RWPE2 (cell line): ENCODE results near the gene SULF2.

Experiments
- ATAC-seq: fragments of 200-7000 bp; cut with Tn5 transposase; 3 replicates; pipeline ENCODE4 v1.9.1; 2021; ENCODE audit warnings: low read depth
- DNase-seq: peaks from one replicate; pipeline ENCODE4 v3.0.0-alpha.2; 2020; ENCODE audit warnings: low spot score
- H3K27ac ChIP-seq: fragments of 450-650 bp; 2 replicates; pipeline ENCODE4 v1.5.1; 2017; ENCODE audit warnings: mild to moderate bottlenecking; ENCODE audit not compliant: poor library complexity, severe bottlenecking
- H3K27me3 ChIP-seq: fragments of 250-450 bp; sonication (Bioruptor Pico); 2 replicates; pipeline ENCODE4 v1.5.1; 2021; ENCODE audit warnings: mild to moderate bottlenecking, moderate library complexity; ENCODE audit not compliant: insufficient read depth, poor library complexity, severe bottlenecking
- H3K36me3 ChIP-seq: fragments of 250-450 bp; sonication (Bioruptor Pico); 2 replicates; pipeline ENCODE4 v1.5.1; 2020; ENCODE audit warnings: low read depth, mild to moderate bottlenecking, moderate library complexity
- H3K4me1 ChIP-seq: fragments of 250-450 bp; sonication (Bioruptor Pico); 2 replicates; pipeline ENCODE4 v1.5.1; 2021; ENCODE audit warnings: mild to moderate bottlenecking, moderate library complexity; ENCODE audit not compliant: insufficient read depth, poor library complexity, severe bottlenecking
- H3K4me3 ChIP-seq: fragments of 250-450 bp; sonication (Bioruptor Pico); 2 replicates; pipeline ENCODE4 v1.5.1; 2021; ENCODE audit warnings: mild to moderate bottlenecking, moderate library complexity; ENCODE audit not compliant: severe bottlenecking
- H3K9me3 ChIP-seq: fragments of 250-450 bp; sonication (Bioruptor Pico); 2 replicates; pipeline ENCODE4 v1.5.1; 2021; ENCODE audit warnings: mild to moderate bottlenecking, moderate library complexity; ENCODE audit not compliant: severe bottlenecking
- TF ChIP-seq, protein P1 (sequence below): fragments of 450-650 bp; IDR thresholded peaks from one replicate; pipeline ENCODE4 v1.5.1; 2017; ENCODE audit warnings: mild to moderate bottlenecking, moderate library complexity; ENCODE audit not compliant: poor library complexity, severe bottlenecking

SULF2 gene

DNA sequence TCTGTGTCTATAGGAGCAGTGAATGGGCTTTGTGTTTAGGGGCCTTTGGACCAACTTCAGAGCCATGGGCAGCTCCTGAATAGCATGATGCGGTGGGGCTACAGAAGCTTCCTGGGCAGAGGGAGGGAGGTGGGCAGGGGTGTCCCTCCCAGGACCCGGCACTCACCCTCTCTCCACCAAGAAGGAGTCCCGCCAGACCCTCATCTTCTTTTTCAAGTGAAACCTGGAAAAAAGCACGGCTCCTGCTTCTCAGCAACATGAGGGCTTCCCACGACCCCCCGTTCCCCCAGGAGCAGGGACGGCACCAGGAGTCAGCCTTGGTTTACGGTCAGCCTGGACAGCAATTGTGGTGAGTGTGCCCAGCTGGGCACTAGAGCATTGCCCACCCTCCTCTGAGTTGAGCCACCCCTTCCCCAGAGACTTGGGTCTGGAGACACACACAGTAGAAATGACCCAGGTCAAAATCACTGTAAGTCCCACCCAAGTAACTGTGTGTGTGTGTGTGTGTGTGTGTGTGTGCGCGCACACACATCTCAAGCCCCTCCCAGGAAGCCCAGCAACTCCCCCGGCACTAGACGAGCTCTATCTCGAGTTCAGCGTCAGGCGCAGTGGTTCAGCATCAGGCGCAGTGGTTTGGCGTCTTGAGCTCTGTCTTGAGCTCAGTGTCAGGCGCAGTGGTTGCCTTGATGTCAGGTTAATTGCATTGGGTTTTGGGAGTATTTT, 108.2 kb downstream of the SULF2 start:
- ATAC-seq (no peak), DNase-seq (no peak)
- no peak overlapping the region for H3K27ac ChIP-seq
- H3K4me1 ChIP-seq, result no peaks in the 10 kb centered on the region
- TF ChIP-seq, protein P1, sequence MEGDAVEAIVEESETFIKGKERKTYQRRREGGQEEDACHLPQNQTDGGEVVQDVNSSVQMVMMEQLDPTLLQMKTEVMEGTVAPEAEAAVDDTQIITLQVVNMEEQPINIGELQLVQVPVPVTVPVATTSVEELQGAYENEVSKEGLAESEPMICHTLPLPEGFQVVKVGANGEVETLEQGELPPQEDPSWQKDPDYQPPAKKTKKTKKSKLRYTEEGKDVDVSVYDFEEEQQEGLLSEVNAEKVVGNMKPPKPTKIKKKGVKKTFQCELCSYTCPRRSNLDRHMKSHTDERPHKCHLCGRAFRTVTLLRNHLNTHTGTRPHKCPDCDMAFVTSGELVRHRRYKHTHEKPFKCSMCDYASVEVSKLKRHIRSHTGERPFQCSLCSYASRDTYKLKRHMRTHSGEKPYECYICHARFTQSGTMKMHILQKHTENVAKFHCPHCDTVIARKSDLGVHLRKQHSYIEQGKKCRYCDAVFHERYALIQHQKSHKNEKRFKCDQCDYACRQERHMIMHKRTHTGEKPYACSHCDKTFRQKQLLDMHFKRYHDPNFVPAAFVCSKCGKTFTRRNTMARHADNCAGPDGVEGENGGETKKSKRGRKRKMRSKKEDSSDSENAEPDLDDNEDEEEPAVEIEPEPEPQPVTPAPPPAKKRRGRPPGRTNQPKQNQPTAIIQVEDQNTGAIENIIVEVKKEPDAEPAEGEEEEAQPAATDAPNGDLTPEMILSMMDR, result no peak
- peaks cover 75% of the 10 kb centered on the region for H3K36me3 ChIP-seq
- no peaks in the 10 kb centered on the region for H3K9me3 ChIP-seq
- H3K4me3 ChIP-seq, result no peak overlapping the region
- no peaks in the 10 kb centered on the region for H3K27me3 ChIP-seq

- DNase-seq (no peak), ATAC-seq (no peak)
- Histone ChIP-seq H3K4me3 (no peak overlapping the region), H3K9me3 (no peaks in the 10 kb centered on the region), H3K4me1 (no peaks in the 10 kb centered on the region), H3K36me3 (peaks cover 75% of the 10 kb centered on the region), H3K27me3 (no peaks in the 10 kb centered on the region), H3K27ac (no peak overlapping the region)
- TF ChIP-seq, protein P1, result no peak
Observed at GRCh38 chr20:47676219-47676721, 109.0 kb downstream of the SULF2 start.

DNA sequence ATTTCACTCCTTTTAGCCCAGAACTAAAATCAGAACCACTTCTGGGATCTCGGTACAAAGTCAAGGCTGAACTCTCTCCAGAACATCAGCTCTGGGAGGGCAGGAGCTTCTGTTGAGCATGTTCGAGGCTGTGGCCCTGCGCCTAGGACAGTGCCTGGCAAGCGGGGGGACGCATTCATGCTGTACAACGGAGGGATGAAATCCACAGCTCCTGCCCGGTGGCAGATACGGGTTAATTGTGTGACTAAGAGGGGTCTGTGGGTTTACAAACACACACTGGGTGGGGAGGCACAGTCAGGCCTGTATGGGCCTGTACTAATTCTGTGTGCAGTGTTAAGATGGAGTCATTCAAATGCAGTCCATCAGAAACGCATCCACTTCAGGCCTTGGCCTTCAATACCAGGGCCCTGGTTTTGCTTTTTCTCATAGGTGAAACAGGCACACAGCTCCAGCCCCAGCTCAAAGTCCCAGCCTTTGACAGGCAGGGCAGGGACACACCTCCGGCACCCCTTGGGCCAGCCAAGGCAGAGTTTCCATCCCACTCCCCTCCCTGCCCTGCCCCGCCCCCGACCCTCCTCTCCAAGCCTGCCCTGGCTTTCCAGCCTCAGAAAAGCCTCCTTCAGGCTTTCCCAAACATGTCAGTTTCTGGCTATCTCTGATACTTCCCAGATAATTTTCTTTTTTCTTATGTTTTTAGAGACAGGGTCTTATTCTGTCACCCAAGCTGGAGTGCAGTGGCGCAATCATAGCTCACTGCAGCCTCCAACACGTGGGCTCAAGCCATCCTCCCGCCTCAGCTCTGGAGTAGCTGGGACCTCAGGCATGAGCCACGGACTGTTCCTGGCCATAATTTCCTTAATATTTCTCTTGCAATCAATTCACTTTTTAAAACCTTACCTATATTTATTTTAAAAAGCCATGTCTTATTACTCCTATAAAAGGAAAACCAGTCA, 109.8 kb downstream of the SULF2 start:
- no peak for ATAC-seq
- TF ChIP-seq, protein P1, result no peak
- H3K27me3 ChIP-seq, result no peaks in the 10 kb centered on the region
- no peak overlapping the region for H3K27ac ChIP-seq
- H3K9me3 ChIP-seq, result no peaks in the 10 kb centered on the region
- no peak overlapping the region for H3K4me3 ChIP-seq
- peak; percentile 69 for DNase-seq
- peaks cover 72% of the 10 kb centered on the region for H3K36me3 ChIP-seq
- H3K4me1 ChIP-seq, result no peaks in the 10 kb centered on the region

GRCh38 chr20:47674686-47675085, 110.6 kb downstream of the SULF2 start:
- Histone ChIP-seq H3K9me3 (no peaks in the 10 kb centered on the region), H3K4me3 (no peak overlapping the region), H3K36me3 (peaks cover 75% of the 10 kb centered on the region), H3K27me3 (no peaks in the 10 kb centered on the region), H3K4me1 (no peaks in the 10 kb centered on the region), H3K27ac (no peak overlapping the region)
- ATAC-seq, result no peak
- DNase-seq, result peak; percentile 83
- TF ChIP-seq, protein P1, result no peak
